ENCODE measurements around the gene TOP1.

TOP1 gene

GRCh38 chr20:41150664-41151063 lies 122.0 kb downstream of the TOP1 start:
- Histone ChIP-seq H3K79me2 (ENCODE audit: insufficient read depth, low read length) (peaks cover 100% of the 10 kb centered on the region), H4K20me1 (ENCODE audit: insufficient read depth, low read length) (peaks cover 99% of the 10 kb centered on the region), H3K27ac (ENCODE audit: low read length) (0 out of 2 replicates have a peak overlapping the region, but pooled peaks have one; percentile 5), H3K9ac (ENCODE audit: low read depth, low read length) (no peak overlapping the region), H3K27me3 (ENCODE audit: insufficient read depth, low read length, poor library complexity) (no peaks in the 10 kb centered on the region), H3K4me2 (ENCODE audit: insufficient read depth, low read length) (no peak overlapping the region), H3K4me1 (ENCODE audit: insufficient read depth, low read length) (peaks cover 36% of the 10 kb centered on the region), H2AFZ (ENCODE audit: low read depth, low read length) (no peak overlapping the region), H3K9me3 (ENCODE audit: insufficient read depth, low read length, severe bottlenecking) (no peaks in the 10 kb centered on the region), H3K4me3 (ENCODE audit: low read depth in 1 of 2, low read length in 2 of 2) (no peak overlapping the region), H3K36me3 (ENCODE audit: insufficient read depth, low read length) (peaks cover 78% of the 10 kb centered on the region)
- TF ChIP-seq CTCF (IDR thresholded peaks at IDR 0.05; ENCODE audit: borderline replicate concordance, extremely low read depth, low read length, poor library complexity, severe bottlenecking) (no peak), EZH2 (IDR thresholded peaks at IDR 0.05; ENCODE audit: borderline replicate concordance, low read depth, low read length, severe bottlenecking) (no peak)
- peak; percentile 46; the same call in 2 of the 3 replicates for ATAC-seq (ENCODE audit: insufficient read depth, low read depth)
- no peak for DNase-seq

GRCh38 chr20:41151134-41151869 lies 122.7 kb downstream of the TOP1 start:
- no peak overlapping the region for H3K4me3 ChIP-seq (ENCODE audit: low read depth in 1 of 2, low read length in 2 of 2)
- peaks cover 100% of the 10 kb centered on the region for H3K79me2 ChIP-seq (ENCODE audit: insufficient read depth, low read length)
- ATAC-seq (ENCODE audit: insufficient read depth, low read depth) (no peak), DNase-seq (no peak)
- no peak for TF ChIP-seq EZH2 (IDR thresholded peaks at IDR 0.05; ENCODE audit: borderline replicate concordance, low read depth, low read length, severe bottlenecking)
- no peak for TF ChIP-seq CTCF (IDR thresholded peaks at IDR 0.05; ENCODE audit: borderline replicate concordance, extremely low read depth, low read length, poor library complexity, severe bottlenecking)
- no peak overlapping the region for H3K9ac ChIP-seq (ENCODE audit: low read depth, low read length)
- H3K27me3 ChIP-seq (ENCODE audit: insufficient read depth, low read length, poor library complexity), result no peaks in the 10 kb centered on the region
- H2AFZ ChIP-seq (ENCODE audit: low read depth, low read length), result no peak overlapping the region
- H3K27ac ChIP-seq (ENCODE audit: low read length), result no peak overlapping the region
- H3K4me2 ChIP-seq (ENCODE audit: insufficient read depth, low read length), result no peak overlapping the region
- H3K36me3 ChIP-seq (ENCODE audit: insufficient read depth, low read length), result peaks cover 73% of the 10 kb centered on the region
- peaks cover 99% of the 10 kb centered on the region for H4K20me1 ChIP-seq (ENCODE audit: insufficient read depth, low read length)
- H3K4me1 ChIP-seq (ENCODE audit: insufficient read depth, low read length), result peaks cover 36% of the 10 kb centered on the region
- H3K9me3 ChIP-seq (ENCODE audit: insufficient read depth, low read length, severe bottlenecking), result no peaks in the 10 kb centered on the region

GRCh38 chr20:41152108-41152757 lies 123.6 kb downstream of the TOP1 start:
- Histone ChIP-seq H4K20me1 (ENCODE audit: insufficient read depth, low read length) (peaks cover 99% of the 10 kb centered on the region), H3K4me1 (ENCODE audit: insufficient read depth, low read length) (peaks cover 45% of the 10 kb centered on the region), H3K27ac (ENCODE audit: low read length) (no peak overlapping the region), H3K4me3 (ENCODE audit: low read depth in 1 of 2, low read length in 2 of 2) (no peak overlapping the region), H3K36me3 (ENCODE audit: insufficient read depth, low read length) (peaks cover 65% of the 10 kb centered on the region), H3K79me2 (ENCODE audit: insufficient read depth, low read length) (peaks cover 100% of the 10 kb centered on the region), H3K9ac (ENCODE audit: low read depth, low read length) (no peak overlapping the region), H2AFZ (ENCODE audit: low read depth, low read length) (no peak overlapping the region), H3K27me3 (ENCODE audit: insufficient read depth, low read length, poor library complexity) (no peaks in the 10 kb centered on the region), H3K4me2 (ENCODE audit: insufficient read depth, low read length) (no peak overlapping the region), H3K9me3 (ENCODE audit: insufficient read depth, low read length, severe bottlenecking) (no peaks in the 10 kb centered on the region)
- TF ChIP-seq EZH2 (IDR thresholded peaks at IDR 0.05; ENCODE audit: borderline replicate concordance, low read depth, low read length, severe bottlenecking), result no peak
- ATAC-seq (ENCODE audit: insufficient read depth, low read depth), result no peak
- no peak for DNase-seq
